HG02938 (cell line): ENCODE measurements around the gene CSNK1G2.
"Not testable (repeated sequence)": the region's sequence is repeated elsewhere in the genome, so short reads cannot be mapped to it uniquely, and the experiment has no call there.

ENCODE experiments used
- ATAC-seq: cut with Tn5 transposase; IDR thresholded peaks from one replicate; pipeline ENCODE4 v1.9.1; 2021; ENCODE audit warnings: mild to moderate bottlenecking, moderate library complexity; ENCODE audit not compliant: unreplicated experiment

Gene CSNK1G2

DNA sequence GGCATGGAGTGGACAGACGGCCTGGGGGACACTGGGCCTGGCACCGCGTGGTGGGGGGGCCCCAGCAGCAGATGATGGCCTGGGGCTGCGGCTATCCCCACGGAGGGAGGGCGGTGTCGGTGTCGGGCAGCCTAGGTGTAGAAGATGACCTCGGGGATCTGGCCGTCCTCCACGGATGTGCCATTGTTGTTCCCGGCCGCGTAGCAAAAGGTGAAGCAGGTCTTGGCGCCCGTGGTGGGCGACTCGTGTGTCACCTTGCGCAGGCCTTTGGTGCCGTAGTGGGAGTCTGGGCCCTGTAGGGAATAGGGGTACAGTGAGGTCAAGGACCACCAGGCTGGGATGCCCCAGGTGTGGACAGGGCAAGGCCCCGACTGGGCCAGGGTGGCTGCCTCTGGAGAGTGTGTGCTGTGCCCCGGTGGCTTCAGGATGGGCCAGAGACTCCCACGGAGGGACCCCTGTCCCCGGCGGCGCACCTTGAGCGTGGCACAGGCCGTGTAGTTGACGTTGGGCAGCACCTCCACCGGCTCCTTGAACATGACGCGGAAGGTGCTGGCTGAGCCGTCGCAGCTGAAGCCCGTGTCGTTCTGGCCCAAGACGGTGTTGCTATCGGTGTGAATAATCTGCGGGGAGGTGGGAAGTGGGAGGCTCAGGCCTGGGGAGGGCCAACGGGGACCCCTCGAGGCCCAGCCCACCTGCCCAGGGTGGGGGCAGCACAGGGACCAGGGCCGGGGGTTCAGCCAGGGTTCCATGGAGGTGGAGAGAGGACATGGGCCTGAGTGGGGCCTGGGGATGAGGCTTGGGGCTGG lies 45.6 kb downstream of the CSNK1G2 start:
- ATAC-seq, result no peak

DNA sequence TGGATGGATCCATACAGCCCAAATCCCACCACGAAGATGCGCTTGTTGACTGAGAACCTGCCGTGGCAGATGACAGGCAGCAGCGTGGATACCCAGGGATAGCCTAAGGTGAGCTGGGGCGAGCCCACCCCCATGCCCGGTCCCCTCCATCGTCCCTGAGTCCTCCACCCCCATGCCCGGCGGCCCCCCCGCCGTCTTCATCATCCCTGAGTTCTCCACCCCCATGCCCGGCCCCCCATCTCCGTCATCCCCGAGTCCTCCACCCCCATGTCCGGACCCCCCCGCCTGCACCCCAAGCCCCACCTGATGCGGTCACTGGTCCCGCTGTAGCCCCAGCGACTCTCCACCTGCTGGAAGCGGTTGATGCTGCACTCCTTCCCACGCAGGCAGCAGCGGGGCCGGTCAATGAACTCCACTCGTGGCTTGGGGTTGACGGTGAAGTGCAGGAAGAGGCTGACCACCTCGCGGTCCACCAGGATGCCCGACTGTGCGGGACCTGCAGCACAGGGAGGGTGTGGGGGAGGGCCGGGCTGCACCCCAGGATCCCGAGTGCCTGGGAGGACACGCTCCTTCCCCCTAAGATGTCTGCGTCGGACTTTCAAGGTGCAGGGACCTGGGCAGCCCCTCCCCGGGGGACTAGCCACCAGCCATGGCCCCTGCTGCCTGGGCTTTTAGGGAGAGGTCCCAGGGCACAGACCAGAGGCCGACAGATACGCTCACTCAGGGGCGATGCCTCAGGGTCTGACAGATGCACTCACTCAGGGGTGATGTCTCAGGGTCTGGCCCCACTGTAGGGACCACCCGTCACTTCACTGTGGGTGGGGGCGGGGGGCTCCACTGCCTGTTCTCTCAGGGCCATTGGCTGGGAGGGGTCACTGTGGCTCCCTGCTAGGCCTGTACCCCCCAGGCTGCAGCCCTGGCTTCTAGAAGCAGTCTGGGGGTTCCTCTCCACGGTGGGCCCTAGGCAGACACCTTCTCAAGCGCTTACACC lies 46.5 kb downstream of the CSNK1G2 start:
- no peak for ATAC-seq

DNA sequence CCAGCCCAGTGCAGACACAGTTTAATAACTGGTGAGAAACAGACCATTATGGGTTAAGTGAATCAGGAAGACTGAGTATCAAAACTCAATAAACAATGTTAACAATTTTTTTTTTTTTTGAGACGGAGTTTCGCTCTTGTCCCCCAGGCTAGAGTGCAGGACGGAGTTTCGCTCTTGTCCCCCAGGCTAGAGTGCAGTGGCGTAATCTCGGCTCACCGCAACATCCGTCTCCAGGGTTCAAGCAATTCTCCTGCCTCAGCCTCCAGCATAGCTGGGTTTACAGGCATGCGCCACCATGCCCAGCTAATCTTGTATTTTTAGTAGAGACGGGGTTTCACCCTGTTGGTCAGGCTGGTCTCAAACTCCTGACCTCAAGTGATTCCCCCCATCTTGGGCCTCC lies 47.5 kb downstream of the CSNK1G2 start:
- ATAC-seq, result not testable (repeated sequence)

DNA sequence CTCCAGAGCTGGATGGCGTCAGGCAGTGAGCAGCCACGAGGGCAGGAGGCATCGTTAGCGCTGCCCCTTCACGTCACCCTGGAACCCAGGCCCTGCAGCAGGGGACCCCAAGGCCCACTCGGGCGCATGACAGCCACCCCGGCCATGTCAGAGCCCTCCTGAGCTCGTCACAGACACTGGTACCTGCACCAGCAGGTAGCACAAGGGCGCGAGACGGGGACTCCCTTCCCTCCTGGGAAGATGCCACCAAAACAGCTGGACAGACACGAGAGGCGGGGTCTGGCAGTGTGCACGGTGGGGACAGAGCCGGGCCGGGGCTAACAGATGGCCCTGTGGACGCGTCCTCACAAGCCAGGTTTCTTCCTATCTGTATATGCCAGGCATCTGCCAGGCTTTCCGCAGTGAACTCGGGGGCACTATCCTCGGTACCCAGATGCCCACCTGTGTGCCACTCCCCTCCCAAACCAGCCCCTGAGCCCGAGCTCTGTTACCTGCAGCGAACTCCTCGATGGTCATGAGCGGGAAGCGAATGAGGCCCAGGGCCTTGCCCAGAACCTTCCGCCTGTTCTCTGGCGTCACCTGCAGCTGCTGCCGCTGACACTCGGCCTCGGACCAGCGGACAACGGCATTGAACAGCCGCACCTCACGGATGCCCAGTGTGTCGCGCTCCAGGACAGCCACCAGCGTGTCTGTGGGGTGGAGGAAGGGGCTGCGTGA lies 48.7 kb downstream of the CSNK1G2 start:
- no peak for ATAC-seq

DNA sequence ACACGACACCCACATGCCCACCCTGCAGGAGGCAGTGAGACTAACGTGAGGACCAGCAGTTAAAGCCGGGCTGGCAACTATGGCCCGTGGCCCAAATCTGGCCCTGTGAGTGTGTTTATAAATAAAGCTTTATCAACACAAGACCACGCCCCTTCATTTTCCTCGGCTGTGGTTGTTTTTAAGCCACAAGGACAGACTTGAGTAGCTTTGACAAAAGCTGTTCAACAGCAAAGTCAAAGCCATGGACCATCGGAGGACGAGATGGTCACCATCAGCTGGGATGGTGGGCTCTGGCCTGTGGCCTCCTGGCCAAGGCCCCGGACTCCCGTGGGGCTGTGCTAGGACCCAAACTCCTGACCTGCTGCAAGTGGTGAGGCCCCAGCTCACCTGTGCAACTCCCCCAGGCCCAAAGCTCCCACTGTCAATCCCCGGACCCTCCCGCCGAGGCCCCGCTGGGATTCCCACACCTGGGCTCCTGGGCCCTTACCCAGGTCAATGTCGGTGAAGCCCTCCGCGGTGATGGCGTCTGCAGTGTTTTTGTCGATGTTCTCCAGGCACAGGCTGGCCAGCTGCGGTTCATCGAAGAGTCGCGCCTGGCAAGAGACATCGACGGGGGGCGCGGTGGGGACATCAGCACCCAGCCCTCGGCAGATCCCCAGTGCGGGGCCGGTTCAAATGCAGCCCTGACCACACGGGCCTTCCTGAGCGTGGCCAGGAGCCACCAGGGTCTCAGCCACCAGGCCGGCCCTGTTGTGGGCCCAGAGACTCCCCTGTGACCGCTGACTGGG lies 49.5 kb downstream of the CSNK1G2 start:
- no peak for ATAC-seq

DNA sequence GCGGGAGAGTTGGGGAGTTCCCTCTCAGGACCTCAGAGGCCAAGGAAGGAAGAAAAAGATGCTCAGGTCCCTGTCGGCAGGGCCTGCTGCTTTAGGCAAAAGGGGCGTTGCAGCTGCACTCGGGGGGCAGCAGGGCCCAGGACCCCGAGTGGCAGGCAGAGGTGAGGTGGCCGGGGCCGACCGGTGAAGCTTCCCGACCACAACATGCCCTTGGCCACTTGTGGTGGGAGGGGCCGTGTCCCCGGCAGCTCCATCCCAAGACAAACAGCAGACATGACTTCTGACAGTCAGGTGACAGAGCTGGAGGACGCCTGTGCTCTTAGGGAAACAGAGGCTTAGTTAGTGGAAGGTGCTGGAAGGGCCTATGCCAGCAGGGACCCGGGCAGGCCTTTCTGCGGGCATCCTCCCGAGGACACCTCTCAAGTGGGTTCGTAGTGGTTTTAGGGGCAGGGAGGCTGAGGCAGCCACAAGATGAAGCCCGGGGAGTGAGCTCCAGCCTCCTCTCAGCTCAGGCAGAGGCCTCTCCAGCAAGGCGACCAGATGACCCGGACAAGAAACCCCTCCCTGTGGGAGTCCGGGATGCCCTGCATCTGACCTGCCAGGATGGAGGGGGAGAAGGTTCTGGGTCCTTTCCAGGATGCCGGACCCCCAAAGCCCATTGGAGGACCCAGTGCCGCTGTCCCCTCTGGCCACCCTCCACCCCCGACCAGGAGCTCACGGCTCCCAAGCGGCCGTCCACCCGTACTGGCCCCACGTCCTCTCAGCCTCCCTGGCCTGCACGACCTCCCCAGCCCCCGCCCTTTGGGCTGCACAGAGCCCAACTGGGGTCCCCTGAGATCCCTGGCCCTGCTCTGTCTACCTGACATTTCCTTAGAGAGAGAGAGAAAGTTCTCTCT lies 50.3 kb downstream of the CSNK1G2 start:
- no peak for ATAC-seq

DNA sequence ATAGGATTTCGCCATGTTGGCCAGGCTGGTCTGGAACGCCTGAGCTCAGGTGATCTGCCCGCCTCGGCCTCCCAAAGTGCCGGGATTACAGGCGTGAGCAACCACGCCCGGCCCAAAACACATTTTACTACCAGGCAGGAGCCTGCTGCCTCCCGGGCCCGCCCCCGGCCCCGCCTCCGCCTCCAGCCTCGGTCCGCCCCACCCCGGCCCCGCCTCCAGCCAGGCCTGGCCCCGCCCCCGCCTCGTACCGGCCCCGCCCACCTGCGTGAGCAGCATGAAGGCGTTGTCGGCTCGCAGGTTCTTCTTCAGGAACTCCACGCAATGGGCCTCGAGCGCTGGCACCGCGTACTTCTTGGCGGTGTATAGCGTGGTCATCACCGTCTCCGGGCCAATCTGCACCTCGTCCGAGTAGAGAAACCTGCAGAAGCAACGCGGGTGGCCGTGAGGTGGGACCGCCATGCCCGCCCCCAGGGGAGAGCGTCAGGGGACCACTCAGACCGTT lies 51.8 kb downstream of the CSNK1G2 start:
- ATAC-seq, result no peak

DNA sequence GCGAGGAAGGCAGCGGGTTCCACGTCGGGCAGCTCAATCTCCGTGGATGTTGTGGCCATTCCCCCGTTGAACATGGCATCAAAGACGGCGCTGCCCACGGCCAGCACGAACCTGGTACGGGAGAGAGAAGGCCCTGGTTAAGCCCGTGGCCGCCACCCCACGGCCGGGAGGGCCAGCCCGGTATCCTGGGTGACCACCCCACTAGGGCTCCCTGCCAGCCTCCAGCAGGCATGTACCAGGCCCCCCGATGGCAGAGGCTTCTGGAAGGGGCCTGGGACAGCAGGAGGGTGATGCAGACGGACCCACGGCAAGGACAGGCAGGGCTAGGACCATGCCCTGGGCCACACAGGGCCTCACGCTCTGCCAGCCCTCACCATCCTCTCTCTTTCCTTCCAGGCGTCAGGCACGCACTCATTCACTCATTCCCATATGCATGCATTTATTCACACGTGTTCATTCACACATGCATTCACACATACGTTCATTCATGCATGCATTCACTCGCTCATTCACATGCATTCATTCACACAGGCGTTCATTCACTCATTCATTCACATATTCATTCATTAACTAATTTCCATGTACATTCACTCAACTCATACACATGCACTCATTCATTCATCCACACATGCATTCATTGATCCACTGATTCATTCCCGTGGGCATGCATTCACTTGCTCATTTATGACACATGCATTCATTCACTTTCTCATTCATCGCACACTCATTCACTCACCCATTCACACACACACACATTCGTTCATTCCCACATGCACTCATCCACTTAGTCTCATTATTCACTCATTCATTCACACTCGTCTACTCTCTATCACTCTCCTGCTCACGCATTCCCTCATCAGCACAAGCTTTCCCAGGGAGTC lies 56.6 kb downstream of the CSNK1G2 start:
- ATAC-seq, result no peak

DNA sequence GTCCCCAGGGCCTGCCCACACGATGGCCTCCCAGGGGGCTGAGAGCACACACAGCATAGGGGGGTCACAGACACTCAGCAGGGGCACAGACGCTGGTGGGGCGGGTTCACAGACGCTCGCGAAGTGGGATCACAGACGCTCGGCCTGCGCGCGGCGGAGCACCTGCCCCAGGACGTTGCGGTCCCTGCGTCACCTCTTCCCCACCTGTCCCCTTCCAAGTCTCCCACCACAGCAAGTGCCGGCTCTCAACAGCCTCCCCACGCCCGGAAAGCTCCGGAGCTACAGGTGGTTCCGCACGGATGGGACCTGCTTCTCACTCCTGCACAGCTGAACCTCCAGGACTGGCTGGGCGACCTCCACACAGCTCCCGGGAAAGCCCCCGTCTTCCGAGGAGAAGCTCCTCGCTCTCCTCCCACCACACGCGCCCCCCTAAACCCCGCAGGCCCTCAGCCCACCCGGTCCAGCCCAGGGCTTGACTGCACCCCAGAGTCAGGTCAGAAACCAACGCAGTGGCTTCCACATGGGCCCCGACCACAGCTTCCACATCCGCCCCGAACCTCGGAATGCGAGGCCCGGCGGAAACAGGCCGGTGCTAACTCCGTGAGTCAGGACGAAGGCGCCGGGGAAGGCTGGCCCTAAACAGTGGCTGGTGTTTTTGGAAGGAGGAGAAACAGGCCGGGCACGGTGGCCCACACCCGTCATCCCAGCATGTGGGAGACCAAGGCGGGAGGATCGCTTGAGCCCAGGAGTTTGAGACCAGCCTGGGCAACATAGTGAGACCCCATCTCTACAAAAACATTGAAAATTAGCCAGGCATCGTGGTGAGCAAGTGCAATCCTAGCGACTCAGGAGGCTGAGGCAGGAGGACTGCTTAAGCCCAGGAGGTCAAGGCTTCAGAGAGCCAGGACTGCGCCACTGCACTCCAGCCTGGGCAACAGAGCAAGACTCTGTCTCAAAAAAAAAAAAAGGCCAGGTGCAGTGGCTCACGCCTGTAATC lies 58.0 kb downstream of the CSNK1G2 start:
- no peak for ATAC-seq

DNA sequence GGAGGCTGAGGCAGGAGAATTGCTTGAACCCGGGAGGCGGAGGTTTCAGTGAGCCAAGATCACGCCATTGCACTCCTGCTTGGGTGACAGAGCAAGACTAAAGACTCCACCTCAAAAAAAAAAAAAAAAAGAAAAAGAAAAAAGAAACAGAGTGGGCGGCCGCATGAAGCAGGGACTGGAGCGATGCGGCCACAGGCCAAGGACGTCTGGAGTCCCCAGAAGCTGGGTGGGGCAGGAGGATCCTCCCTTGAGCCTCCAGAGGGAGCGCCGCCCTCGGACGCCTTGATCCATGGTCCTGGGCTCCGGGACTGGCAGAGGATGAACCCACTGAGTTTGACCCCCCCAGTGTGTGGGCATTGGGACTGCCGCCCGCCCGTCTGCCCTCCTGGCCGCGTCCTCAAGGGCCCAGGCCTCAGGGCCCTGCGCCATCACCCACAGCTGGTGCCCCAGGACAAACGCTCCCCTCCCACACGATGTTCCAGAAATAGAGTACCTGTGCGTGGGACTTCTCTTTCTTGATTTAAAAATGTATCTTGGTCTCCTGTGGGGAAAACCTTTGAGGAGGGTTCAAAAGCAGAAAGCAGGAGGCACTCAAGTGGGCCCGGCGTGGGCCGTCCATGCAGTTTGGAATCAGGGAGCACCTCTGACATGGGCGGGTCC lies 59.0 kb downstream of the CSNK1G2 start:
- ATAC-seq, result no peak

DNA sequence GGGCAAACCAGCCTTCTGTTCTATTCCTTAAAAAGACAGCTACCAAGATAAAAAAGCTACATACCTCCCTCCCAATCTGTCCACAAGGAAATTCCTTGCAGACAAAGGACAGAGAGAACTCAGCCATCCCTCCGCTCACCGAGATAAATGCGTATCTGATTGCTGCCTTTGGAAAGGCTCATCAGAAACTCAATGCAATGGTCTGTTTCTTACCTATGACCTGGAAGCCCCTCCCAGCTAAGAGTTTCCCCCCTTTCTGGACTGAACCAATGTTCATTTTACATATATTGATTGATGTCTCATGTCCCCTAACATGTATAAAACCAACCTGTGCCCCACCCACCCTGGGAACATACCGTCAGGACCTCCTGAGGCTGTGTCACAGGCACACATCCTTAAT lies 62.9 kb downstream of the CSNK1G2 start:
- no peak for ATAC-seq

DNA sequence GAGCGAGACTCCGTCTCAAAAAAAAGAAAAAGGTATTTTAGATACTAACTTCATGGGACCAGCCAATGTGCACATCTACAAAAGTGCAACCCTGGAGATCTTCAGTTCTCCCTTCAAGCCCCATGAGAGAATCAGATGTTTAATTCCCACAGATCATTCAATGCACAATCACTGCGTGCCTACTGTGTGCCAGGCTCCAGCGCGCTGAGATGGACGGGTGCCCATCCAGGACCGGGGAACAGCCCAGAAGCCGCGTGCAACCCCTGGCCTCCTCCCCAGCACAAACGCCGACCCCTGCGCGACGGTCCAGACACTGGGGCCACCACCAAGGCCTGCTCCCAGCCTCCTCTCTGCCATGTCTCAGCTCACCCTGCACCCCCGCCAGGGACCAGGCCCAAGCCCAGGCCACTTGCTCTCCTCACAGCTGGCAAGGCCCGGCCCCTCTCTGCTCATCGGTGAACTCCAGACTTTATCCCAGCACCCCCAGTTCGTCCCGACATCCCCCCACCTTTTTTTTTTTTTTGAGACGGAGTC lies 69.2 kb downstream of the CSNK1G2 start:
- no peak for ATAC-seq

DNA sequence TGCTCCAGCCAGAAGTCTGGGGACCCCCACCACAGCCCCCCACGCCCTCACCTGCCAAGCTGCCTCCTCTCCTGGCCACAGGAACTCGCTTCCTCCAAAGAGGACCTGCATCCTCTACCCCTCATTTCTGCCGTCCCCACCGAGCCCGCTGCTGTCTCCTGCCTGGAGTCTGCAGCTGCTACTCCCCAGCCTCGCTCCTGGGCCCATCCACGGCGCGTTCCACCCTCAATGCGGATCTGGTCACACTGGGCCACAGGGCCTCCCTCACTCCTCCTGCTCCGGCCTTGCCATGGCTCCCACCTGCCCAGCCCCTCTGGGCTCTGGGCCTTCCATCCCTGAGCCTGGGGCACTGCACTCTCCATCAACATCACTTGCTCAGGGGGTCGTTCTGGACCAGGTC lies 70.2 kb downstream of the CSNK1G2 start:
- no peak for ATAC-seq

DNA sequence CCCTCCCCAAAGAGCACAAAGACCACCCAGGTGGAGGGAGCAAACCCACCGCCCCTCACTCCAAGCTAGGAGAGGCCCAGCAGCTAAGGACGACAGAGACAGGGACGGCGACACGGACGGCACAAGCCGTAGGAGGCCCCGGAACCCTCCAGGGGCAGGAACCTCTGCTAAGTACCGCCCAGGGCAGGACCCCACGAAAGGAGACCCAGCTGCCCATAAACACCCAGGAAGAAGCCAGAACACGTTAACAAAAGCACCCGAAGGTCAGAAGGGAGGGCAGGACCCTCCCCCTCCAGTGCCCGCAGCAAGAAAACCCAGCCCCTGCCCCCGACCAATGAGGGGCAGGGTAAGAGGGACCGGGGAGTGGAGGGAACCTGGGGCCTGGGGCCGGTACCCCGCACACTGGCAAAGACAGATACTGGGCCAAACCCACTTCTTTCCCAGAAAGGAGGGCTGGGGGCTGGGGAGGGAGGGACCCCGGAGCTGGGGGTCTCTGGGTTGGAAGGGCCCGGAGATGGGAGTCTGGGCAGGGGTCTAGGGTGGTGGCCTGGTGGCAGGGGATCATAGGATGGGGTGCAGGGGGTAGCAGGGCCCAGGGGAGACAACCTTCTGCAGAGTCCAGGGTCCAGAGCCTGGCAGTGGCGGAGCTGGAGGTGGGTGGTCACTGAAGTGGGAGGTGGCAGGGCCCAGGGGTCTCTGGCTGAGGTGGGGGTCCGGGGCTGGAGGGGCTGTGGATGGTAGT lies 72.1 kb downstream of the CSNK1G2 start:
- ATAC-seq, result no peak

DNA sequence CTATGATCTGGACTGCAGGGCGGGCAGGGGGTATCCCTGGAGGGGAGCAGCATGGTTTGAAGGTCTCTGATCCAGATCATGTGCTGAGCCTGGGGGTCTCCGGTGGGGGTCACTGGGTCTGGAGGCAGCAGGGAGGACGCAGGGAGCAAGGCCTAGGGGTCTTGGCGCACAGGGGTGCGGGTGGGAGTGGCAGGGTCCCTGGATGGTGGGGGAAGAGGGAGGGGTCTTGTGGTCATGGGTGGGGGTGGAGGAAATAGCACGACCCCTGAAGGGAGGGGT lies 72.7 kb downstream of the CSNK1G2 start:
- ATAC-seq, result no peak

DNA sequence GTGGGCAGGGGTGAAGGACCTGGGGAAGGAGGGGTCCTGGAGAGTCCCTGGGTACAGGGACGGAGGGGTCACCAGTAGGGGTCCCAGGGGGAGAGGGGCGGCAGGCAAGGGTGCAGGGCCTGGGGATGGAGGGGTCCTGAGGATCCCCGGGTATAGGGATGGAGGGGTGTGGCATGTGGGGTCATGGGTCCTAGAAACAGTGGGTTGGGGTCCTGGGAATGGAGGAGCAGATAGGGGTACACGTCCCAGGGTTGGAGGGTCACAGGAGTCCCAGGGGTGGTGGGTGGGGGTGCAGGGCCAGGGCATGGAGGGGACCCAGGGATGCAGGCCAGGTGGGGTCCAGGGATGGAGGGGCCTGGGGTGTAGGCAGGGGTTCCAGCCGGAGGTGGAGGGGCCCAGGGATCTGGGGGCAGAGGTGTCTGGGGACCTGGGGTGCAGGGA lies 73.2 kb downstream of the CSNK1G2 start:
- ATAC-seq, result no peak
